PC-9 (cell line): ENCODE data around the gene PCDHGA1.

Experiments
- EZH2 ChIP-seq: fragments of 200-600 bp; sonication (generic); IDR thresholded peaks from 2 replicates; pipeline ENCODE4 v1.8.0; 2017; ENCODE audit warnings: antibody characterized with exemption, low read depth
- TF ChIP-seq, protein P1 (sequence below): fragments of 200-600 bp; sonication (generic); conservative IDR thresholded peaks from 2 replicates; pipeline ENCODE4 v1.6.1; 2017; ENCODE audit warnings: mixed run types, antibody characterized with exemption, mild to moderate bottlenecking, moderate library complexity

DNA sequence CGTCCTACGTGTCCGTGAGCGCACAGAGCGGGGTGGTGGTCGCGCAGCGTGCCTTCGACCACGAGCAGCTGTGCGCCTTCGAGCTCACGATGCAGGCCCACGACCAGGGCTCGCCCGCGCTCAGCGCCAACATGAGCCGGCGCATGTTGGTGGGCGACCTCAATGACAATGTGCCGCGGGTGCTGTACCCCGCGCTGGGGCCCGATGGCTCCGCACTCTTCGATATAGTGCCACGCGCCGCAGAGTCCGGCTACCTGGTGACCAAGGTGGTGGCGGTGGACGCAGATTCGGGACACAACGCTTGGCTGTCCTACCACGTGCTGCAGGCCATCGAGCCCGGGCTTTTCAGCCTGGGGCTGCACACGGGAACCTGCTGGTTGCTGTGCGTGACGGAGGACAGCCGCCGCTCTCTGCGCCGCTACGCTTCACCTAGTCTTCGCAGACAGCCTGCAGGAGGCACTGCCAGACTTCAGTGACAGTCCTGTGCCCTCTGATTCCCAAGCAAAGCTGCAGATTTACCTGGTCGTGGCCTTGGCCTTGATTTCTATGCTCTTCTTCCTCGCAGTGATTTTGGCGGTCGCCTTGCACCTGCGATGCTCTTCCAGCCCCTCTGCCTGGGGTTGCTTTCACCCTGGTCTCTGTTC, 97.6 kb downstream of the PCDHGA1 start:
- TF ChIP-seq, protein P1, sequence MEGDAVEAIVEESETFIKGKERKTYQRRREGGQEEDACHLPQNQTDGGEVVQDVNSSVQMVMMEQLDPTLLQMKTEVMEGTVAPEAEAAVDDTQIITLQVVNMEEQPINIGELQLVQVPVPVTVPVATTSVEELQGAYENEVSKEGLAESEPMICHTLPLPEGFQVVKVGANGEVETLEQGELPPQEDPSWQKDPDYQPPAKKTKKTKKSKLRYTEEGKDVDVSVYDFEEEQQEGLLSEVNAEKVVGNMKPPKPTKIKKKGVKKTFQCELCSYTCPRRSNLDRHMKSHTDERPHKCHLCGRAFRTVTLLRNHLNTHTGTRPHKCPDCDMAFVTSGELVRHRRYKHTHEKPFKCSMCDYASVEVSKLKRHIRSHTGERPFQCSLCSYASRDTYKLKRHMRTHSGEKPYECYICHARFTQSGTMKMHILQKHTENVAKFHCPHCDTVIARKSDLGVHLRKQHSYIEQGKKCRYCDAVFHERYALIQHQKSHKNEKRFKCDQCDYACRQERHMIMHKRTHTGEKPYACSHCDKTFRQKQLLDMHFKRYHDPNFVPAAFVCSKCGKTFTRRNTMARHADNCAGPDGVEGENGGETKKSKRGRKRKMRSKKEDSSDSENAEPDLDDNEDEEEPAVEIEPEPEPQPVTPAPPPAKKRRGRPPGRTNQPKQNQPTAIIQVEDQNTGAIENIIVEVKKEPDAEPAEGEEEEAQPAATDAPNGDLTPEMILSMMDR, result no peak
- TF ChIP-seq EZH2, result no peak
